Raji (cell line): ENCODE data around the gene NKX1-1.

Experiments
- POLR2A ChIP-seq: IDR thresholded peaks from 2 replicates; pipeline ENCODE4 v1.6.1; 2011; ENCODE audit warnings: low read depth, low read length, control low read depth; ENCODE audit not compliant: insufficient read depth

Gene NKX1-1

GRCh38 chr4:1383728-1384591, 22.3 kb downstream of the NKX1-1 start:
- no peak for TF ChIP-seq POLR2A

DNA sequence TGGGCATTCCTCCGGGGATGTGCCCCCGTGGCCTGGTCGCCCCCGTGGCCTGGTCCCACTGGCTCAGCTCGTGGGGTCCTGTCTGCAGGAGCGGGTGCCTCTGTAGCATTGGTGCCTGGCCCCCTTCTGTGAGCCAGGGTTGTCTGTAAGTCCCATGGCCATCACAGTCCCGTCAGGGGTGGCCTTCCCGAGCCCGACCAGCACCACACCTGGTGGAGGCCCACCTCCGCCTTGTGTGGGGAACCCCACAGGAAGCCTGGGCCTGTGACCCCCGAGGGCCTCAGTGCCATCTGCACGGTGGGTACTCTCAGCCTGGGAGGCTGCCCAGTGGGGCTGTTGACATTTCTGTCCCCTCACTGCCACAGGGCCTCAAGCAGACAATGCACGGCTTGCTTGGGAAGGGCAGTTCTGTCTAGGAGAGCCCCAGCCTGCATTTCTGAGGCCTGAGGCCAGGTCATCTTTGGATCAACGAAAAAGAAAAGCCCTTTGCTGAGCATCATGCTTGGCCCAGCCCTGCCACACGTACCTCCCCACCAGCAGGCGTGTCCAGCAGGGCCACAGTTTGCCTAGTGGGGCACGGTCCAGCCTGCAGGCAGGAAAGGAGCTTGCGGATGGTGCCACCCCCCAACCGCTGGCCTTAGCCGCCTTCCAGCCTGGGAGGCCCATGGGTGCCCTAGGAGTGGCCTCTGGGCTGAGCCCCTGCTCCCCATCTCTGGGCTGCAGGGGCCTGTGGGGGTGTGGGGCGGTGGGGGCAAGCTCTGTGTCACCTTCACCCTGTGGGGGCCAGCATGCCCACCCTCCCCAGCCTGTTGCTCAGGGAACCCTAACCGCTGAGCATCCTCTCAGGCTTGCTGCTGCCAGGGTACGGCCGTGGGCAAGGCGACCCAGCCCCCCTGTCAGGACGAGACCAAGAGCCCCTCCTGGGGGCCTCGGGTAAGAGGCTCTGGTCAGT, 23.2 kb downstream of the NKX1-1 start:
- TF ChIP-seq POLR2A: no peak

DNA sequence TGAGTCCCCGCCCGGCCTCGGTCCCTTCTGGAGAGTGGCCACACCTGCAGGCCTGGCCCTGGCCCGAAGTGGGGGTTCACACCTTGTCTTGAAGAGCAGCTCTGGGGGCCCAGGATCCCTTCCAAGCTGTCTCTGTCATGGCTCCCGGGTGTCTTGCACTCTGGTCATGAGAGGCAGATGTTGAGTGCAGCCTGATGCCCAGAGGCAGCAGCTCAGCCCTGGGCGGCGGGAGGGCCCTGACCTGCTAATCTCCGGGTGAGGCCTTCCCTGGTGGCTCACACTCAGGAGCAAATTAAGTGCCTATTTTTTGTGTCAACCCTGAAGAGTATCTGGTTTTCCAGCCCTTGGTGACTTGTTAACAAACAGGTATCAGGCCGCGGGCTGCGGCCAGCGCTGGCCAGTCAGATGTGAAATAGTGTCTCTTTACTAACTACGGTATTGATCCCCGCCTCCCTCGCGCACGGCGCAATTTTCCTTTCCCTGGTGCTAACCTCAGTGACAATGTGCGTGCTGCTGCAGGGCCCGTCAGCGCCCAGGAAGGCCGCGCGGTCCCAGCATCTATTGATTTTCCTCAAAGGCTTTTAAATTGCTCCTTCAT, 24.2 kb downstream of the NKX1-1 start:
- TF ChIP-seq POLR2A: no peak

GRCh38 chr4:1381181-1381621, 25.0 kb downstream of the NKX1-1 start:
- TF ChIP-seq POLR2A: no peak

DNA sequence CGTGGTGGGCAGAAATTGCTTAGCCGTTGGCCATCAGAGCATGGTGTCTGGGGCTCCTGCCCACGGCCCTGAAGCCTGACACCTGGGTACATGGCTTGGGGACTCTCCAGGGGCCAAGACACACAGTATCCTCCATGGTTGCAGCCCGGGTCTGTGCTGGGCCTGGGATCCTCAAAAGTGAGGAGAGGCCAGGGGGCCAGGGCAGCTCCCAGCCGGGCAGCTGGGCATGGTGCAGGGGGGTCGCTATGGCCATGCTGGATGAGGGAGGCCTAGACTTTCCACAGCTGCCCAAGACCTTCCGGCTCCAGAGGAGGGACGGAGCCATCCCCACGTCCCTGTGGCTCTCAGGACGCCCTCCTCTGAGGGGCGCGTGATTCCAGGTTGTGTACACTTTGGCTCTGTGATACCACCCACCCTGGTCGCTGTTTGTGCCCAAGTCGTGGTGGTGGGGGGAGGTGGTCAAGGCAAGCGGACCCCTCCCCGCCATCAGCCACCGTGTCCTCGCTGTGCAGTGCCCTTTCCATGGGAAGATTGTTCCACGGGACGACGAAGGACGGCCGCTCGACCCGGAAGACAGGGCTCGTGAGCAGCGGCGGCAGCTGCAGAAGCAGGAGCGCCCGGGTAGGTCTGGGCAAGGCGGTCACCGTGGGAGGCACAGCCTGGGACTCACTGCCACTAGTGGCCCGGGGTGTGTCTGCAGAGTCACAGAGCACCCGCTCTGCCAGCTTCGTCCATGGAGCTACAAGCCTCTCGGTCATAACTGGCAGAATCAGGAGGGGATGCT, 25.7 kb downstream of the NKX1-1 start:
- no peak for TF ChIP-seq POLR2A

DNA sequence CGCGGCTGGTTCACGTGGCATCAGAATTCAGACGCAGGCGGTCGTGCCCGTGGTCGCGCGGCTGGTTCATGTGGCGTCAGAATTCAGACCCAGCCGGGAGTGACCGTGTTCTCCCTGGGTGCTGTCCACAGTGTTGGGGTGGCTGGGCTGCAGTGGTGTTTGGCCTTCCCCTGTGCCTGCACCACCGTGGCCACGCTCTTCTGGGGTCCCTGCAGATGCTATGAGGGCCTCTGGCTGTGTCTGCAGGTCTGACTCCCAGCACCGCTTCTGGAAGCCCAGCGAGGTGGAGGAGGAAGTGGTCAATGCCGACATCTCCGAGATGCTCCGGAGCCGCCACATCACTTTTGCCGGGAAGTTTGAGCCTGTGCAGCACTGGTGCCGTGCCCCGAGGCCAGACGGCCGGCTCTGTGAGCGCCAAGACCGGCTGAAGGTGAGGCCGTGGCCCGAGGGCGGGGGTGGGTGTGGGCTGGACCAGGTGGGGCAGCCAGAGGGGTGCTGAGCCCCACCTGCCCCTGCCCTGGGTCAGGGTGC, 26.4 kb downstream of the NKX1-1 start:
- no peak for TF ChIP-seq POLR2A

GRCh38 chr4:1379351-1379781, 26.9 kb downstream of the NKX1-1 start:
- no peak for TF ChIP-seq POLR2A

DNA sequence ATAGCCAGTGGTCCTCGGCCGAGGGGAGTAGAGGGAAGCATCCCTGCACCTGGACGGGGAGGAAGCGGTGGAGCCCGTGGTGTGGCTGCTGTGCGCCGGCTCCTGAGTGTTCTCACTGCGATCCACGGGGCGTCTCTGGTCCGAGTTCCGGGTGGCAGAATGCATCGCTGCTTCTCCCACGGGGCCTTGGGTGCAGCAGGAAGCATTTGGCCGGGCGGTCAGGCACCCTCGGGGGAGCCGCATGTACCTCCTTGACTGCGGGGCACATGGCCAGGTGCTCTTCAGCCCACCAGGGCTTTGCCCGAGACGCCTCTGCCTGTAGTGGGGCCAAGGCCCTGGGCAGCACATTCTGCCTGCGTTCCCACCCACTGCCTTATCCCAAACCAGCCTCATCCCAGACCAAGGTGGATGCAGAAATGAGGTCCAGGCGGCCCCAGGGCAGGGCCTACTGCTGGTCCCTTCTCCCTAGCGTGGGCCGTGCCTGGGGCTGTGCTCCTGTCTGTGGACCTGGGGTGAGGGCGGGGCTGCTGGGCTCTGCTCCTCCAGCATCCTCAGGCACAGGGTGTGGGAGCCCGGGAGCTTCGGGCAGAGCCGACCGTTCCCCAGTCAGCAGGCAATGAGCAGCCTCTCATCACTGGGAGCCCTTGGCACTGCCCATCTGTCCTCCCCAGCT, 27.5 kb downstream of the NKX1-1 start:
- TF ChIP-seq POLR2A: no peak

DNA sequence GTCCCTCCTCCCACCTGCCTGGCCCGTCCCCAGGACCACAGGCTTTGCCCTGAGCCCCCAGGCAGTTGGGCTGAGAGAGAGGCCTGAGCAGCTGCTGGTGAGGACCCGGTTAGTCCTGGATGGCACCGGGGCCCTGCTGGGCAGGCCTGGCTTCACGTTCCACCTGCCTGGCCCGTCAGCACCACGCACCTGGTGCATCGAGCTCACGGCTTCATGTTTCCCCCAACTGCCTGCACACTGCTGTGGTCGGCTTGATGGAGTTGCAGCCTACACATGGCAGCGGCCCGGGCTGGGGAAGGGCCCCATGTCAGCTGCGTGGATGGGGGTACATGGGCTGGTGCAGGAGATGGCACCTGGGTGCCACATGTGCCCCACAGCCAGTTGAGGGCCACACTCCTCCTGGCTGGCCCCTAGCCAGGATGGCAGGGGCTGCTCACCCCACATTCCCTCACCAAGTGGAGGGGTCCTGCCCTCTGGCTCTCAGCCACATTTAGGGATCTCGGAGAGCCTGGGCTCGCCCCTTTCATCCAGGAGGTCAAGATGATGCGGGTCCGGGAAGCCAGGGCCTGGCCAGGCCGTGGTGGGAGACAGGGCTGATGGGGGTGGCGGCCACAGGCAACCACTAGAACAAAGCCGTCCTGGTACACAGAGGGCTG, 28.5 kb downstream of the NKX1-1 start:
- TF ChIP-seq POLR2A: no peak

DNA sequence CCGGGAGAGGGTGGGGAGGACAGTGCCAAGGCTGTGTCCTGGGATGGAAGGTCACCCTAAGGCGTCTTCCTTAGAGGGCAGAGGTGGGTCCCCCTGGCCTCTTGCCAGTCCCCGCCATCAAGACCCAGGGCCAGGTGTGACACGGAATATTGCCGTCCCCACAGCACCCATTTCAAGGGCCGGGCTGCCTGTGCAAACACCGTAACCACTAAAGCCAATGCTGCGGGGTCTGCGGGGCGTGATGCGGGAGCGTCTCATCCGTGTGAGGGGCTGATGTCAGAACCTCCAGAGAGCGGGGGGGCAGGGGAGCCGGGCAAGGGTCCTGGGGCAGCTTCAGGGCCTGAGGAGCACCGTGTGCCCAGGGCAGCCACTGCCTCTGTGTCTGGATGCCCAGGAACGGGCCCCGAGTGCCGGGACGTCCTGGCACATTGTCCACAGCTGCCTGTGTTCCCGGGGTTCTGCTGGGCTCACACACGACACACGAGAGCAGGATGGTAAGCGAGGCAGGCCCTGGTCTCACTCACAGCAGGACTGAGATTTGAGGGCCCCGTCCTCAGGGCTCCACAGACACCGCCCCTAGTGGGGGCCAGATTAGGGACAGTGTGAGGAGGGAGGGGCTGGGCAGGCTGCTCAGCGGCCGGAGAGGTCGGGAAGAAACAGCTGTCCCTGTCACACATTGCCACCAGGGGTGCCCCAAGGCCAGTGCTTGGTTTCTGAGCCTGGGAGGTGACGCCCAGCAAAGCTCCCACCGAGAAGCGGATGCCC, 29.2 kb downstream of the NKX1-1 start:
- TF ChIP-seq POLR2A: no peak

DNA sequence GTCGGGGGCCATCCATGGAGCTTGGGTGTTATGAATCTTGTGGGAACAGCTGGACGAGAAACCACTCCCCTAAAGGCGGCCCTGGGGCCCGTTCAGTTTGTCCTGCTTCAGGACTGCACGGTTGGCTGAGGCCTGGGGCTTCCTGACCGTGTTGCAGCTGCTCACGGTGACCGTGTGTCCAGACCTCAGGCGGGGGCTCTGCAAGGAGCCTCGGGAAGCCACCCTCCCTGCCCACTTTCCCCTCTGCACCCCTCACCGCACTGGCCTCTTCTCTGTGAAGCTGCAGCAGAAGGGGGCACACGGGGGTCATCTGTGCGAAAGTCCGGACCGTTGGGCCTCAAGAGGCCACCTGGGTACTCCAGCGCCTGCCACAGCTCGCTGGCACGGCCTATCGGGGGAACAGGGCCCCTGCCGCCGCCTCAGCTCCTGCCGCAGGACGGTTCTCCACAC, 29.8 kb downstream of the NKX1-1 start:
- no peak for TF ChIP-seq POLR2A

- TF ChIP-seq POLR2A: no peak
Observed at GRCh38 chr4:1375761-1376322, 30.4 kb downstream of the NKX1-1 start.

- TF ChIP-seq POLR2A: no peak
Observed at GRCh38 chr4:1375051-1375721, 31.1 kb downstream of the NKX1-1 start.
